Measurements from ENCODE around the gene STAP2.

The STAP2 gene, protein sequence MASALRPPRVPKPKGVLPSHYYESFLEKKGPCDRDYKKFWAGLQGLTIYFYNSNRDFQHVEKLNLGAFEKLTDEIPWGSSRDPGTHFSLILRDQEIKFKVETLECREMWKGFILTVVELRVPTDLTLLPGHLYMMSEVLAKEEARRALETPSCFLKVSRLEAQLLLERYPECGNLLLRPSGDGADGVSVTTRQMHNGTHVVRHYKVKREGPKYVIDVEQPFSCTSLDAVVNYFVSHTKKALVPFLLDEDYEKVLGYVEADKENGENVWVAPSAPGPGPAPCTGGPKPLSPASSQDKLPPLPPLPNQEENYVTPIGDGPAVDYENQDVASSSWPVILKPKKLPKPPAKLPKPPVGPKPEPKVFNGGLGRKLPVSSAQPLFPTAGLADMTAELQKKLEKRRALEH

DNA sequence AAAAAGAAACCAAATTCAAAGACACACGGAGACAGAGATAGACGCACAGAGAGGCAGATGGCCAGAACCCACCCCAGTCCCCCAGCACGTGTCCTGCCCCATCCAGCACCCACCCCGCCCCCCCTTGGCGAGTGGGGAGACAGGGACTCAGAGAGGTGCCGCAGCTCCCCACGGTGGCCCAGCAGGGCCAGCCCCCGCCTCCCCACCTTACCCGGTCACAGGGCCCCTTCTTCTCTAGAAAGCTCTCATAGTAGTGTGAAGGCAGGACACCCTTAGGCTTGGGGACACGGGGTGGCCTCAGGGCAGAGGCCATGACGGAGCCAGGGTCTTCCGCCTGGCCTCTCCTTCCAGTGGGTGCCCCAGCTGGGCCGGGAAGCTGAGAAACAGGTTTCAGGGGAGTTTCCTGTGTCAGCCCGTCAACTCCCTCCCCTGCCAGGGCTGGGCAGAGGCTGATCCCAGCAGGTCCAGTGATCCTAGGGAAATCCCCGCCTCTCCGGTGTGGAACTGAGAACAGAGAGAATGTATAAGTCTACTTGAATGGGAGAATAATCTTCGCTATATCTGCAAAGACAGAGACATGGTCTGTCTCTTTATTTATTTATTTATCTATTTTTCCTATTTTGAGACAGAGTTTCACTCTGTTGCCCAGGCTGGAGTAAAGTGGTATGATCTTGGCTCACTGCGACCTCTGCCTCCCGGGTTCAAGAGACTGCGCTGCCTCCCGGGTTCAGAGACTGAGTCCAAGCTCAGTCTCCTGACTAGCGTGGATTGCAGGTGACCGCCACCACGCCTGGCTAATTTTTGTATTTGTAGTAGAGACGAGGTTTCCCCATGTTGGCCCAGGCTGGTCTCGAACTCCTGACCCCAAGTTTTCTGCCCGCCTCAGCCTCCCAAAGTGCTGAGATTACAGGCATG lies at the start of gene STAP2:
Gene STAP2, minus strand, starts transcription at position 387 of the 915 bp plus-strand sequence. Its CDS starts 74 bp downstream, at position 313.
- DNase-seq, result no peak

DNA sequence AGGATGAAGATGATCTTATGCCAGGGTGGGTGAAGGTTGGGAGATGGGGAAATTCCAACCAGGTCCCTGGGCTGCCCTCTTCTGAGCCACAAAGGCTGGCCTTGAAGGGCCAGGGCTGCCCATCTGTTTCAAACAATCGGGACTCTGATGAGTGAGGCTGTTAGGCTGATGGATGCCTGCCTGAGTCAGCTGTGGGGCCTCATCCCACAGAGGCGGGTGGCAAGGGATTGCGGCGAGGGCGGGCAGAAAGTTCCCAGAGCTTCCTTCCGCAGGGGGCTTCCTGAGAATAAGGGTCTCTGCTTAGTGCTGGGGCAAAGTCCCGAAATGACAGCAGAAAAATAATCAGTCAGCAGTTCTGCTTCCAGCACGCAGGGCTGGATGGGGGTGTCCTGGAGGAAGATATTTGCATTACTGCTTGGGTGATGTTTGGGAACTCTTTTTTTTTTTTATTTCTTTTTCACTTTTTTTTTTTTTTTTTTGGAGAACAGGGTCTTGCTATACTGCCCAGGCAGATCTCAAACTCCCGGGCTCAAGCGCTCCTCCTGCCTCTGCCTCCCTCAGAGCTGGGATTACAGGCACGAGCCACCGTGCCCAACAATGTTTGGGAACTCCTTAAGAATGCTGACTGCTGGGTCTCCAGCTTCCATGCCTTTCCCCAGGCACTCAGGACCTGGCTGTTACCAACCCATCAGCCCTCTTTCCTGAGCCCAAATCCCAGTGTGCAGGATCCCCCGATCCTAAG lies 47.6 kb upstream of the STAP2 start:
- no peak for DNase-seq

DNA sequence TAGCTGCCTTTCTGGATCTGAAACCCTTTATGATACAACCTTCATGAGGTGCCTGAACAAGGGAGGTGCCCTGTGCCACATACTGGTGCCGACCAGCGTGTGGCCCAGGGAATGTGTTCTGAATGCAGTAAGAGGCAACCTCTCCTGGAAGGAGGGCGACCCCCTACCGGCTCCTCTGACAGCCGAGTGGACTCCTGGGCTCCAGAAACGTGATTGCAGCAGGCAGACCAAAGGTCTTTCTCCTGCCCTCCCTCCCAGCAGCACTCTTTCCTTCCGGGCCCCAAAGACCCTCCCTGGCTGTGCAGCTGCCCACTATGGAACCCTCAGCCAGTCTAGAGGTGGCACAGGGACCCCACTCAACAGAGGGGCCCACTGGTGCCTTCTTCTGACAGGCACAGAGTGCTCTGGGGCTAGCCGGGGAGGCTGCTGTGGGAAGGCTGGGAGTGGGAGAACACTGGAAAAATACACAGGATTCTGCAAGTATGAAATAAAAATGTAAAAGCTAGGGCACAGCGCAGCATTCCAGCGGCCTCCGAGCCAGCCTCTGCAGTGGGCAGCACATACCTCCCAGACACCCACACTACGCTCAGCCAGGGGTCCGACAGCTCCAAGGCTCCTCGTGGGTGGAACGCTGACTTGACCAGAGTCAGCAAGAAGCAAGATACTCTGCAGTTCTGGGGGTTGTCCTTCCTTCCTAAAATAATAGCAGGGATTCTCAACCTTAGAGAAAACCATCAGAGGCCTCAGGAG lies 46.8 kb upstream of the STAP2 start:
- no peak for DNase-seq

DNA sequence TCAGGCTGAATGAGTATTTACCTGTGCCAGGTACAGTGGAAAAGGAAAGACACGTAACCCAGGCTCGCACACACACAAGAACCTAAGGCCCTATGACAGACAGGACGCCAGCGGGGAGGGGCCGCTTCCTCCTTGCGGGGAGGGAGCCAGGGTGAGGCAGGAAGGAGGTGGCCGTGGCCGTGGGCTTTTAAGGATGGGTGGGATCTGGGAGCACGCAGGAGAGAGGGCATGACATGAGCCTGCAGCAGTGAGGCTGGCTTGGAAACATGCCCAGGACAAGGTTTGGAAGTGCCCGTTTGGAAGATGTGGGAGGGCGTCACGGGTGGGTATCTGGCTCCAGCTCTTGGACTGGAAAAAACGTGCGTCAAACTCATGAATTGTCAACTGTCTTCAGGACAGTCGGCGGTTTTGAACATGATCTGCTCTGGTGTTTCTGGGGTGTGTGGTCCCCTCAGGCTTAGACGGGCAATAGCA lies 41.7 kb upstream of the STAP2 start:
- no peak for DNase-seq

DNA sequence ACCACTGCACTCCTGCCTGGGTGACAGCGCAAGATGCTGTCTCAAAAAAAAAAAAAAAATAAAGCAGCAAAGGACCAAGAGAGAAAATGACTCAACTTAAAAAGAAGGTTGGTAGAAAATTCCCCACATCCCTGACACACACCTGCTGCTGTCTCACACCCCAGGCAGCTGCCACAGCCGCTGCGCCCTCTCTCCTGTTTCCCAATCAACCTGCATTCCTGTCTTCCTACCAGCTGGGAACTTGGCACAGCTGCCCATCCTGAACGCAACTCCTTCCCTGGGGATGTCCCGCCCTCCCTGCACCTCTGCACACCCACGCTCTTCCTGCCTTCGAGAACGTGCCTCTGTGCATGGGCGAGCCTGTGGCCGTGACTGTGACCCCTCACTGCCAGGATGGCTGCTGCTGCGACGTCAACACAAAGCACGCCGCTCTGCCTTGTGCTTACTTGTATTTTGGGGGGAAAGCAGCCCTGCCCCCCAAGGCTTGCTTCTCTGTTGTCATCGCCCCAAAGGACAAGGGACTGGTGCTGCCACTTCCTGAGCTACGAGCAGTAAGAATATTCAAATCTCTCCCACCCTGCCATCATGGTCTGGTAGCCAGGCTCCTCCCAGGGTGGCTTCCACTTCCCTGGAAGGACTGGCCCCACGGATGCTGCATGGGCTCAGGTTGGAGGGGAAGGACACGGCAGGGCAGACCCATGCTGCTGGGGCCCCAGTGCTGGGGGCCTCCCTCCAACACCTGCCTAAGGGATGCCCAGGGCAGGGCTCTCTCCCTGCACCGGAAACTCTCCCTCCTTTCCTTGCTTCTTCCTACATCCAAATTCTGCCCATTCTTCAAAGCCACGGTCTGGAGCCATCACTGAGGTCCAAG lies 41.0 kb upstream of the STAP2 start:
- no peak for DNase-seq

DNA sequence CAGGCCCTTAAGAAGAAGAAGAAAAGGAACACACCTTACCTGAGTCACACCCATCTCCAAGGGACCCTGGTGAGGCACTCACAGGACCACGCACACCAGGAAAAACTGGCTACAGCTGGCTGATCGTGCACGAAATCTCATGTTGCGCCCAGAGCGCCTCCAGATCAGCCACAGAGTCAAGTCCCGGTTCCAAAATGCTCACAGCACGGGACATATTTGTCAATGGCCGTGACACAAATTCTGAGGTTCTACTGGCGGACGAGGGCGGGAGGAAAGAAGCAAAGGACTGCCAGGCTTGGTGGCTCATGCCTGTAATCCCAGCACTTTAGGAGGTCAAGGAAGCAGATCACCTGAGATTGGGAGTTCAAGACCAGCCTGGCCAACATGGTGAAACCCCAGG lies 40.3 kb upstream of the STAP2 start:
- no peak for DNase-seq

DNA sequence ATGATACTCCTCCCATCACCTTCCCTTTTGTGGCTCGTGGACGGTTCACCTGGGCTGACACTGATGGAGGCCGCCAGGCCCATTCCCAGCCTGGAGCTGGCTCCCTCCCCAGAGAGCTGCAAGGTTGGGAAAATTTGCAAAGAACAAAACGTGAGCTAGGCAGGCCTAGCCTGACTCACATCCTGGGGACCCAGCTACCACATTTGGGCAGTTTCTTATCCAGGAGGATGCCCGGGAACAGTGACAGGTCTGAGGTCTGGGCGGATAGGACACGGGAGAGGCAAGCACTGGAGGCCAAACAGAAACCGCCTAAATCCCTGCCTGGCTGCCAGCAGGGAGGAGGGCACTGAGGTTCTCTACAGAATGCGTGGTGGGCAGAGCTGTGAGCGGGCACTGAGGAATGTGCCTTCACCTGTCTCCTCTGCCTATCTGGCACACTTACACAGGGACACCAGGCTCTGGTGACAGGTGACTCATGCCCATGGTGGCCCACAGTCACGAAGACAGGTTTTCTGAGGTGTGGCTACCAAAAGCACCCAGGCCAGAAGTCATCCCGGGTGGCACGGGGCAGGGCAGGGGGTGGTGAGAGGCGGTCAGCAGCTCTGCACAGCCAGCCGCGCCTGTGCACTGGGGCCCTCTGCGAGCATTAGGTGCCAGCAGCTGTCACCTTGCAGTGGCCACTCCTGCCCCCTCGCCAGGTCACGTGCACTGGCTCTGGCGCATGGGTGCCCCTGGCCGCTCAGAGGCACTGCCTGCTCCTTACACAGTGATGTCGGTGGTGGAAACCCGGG lies 38.6 kb upstream of the STAP2 start:
- DNase-seq, result no peak

DNA sequence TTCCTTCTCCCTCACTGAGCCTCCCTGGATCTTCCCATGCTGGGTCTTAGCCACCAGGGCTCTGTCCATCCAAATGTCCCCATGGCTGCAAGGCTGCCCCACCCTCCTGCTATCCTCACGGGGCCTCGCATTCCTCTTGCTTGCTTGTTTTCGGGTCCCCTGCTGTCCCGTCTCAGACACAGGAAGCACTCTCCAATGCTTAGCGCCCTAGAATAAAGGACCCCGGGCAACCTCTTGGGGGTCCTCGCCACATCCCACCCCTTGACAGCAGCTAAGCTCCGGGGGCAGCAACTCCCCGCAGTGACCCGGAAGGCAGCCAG lies 38.0 kb upstream of the STAP2 start:
- DNase-seq, result no peak

DNA sequence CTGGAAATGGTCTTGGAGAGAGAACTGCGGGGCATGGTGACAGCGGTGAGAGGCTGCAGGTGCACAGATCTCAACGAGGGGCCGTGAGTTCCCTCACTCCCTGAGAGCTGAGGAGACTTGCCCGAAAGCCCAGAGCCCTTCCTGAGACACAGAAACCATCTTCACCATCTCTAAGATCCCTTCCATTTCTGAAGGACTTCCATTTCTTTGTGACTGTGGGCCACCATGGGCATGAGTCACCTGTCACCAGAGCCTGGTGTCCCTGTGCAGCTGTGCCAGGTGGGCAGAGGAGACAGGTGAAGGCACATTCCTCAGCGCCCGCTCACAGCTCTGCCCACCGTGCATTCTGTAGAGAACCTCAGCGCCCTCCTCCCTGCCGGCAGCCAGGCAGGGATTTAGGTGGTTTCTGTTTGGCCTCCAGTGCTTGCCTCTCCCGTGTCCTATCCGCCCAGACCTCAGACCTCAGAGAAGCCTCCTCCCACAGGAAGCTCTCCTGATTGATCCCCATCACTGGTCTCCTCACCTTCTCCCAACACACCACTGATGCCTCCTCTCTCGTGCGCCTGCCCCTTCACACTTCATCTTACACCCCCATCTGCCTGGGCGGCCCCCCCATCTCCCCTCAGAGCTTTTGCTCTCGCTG lies 37.5 kb upstream of the STAP2 start:
- no peak for DNase-seq

DNA sequence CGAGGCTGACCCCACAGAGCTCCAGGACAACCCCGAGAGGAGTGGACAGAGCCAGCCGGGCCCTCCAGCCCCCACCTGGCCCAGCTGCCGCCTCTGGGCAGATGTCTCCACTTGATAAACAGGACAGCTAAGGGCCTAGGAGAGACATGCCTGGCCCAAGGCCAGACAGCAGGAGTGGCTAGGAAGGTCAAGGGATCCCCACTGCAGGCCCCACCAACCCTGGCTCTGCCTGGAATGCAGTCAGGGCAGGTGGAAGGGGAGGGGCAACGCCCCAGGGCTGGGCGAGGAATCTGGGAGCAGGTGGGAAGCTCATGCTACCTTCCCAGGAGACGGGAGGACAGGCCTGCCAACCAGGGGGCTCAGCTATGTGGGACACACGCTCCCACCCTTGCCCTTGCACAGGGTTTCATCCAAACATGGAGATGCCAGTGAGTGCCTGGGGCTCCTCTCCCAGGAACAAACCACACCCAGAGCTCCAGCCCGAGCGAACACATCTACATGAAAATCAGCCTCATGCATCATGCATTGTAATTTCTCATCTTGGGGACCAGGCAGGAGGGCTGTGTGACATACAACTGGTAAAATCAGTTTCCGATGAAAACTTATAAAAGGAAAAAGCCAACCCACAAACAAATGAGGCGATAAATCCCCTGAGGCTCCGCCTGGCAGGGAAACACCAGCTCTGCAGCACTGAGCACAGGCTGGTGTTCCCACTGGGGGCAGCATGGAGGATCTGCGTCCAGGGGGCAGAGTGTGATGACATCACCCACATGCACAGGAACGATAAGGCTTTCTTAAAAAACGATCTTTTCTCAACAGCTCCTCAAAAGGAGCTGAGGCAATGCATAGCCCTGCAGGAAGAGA lies 36.8 kb upstream of the STAP2 start:
- DNase-seq, result no peak

DNA sequence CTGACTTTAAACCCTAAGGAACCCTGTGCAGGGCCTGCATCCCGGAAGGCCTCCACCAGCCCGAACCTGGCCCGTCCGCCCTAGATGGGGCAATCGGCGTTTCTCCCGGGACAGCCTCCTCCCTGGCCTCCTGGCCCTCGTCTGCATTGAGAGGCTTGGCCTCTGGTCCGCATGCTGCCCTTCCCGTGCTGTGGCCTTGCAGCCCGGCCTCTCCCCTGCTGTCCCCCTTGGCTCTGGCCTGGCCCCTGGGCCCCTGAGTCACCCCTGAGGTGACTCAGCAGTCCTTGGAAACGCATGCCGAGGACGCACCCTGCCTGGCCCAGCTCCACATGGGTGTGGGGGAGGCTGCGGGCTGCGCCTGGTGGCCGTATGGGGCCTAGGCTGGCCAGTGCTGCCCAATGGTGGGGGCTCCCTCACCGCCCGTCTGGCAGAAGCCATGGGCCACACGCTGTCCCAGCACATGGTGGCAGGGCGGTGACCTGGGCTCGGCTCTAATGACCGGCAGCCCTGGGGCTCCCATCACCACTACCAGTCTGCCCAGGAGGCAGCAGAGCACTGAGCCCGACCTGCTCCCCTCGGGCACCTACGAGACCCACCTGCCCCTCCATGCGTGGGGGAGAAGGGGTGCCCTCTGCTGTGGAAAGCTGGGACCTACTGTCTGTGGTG lies 36.0 kb upstream of the STAP2 start:
- no peak for DNase-seq

DNA sequence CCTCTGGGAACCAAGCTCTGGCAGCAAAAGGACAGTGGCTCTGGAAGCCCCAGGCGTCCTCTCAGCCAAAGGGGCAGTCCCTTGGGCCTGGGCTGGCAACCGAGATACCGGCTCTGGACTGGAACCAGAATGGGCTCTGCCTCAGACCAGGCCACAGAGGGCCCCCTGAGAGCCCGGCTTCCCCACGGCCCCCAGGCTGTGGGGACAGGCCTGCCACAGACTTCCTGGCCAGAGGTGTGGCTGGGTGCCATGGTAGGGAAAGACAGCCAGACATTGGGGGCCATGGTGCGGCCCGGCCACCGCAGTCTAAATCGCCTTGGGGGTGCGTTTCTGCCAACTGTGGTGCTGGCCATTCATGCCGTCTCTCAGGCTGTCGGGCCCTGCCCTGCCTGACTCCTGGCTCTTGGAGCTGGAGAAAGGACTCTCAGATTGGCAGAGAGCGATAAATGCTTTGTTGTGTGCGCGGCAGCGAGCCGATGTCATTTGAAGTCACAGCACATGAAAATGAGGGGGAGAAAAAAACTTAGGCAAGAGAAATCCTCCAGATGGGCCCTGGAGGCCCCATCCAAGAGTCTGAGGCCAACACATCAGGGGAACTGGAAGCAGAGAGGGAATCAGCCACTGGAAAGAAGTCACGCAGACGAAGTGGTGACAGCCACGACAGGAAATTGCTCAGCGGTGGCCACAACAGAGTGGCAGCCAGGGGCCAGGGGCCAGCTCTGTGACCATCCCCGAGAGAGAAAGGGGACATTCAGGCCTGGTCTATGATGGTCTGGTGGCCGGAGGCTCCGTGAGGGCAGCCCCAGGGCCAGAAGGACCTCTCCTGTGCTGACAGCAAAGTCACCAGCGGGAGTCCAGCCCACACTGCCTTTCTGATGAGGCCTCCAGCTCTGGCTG lies 35.2 kb upstream of the STAP2 start:
- DNase-seq, result no peak

DNA sequence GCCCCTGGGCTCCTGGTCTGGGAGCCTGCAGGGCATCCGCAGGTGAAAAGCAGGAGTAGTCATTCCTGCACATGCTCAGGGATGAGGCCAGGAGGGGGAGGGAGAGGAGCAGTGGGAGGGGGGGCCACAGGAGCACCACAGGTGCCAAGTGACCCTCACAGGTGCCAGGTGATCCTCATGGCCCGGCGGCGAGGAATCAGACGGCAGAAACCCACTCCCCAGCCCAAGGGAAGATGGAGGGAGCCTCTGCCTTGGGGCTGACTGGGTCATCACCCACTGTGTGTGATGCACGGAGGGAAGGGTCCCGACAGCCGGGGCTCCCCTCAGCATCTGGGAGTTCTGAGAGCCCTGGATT lies 34.4 kb upstream of the STAP2 start:
- no peak for DNase-seq

DNA sequence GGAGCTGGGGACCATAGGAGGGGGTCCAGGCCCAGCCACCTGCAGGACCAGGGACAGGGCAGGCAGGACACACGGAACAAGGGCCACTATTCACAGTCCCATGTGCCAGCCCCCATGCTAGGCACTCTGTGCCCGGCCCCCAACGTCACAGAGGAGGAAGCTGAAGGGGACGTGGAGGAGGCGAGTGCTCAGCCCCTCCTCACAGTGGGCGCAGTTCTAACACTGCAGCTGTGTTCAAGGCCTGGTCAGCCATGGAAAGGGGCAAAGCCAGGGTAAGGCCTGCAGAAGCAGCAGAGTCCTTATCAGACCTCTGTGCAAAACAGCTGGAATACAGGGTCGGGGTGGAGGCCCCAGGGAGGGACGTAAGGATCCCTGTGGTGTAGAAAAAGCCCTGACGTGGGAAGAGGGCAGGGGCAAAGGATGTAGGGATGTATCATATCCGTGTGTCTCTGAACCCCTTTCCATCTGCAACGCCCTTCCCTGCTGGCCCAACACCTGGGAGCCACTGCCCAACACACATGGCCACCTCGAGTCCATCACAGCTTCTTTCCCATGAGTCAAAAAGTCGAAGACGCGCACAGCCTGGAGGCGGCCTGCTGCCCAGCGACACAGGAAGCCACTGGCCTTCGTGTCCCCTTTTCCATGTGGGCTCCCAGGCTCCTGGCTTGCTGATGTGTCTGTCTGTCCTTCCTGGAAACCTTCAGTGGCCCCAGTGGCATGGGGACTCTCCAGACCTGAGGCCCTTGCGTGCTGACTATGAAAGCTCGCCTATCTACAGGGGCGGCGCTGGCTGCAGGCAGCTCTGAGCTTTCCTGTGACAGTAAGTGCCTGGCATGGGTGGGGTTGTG lies 33.8 kb upstream of the STAP2 start:
- no peak for DNase-seq

DNA sequence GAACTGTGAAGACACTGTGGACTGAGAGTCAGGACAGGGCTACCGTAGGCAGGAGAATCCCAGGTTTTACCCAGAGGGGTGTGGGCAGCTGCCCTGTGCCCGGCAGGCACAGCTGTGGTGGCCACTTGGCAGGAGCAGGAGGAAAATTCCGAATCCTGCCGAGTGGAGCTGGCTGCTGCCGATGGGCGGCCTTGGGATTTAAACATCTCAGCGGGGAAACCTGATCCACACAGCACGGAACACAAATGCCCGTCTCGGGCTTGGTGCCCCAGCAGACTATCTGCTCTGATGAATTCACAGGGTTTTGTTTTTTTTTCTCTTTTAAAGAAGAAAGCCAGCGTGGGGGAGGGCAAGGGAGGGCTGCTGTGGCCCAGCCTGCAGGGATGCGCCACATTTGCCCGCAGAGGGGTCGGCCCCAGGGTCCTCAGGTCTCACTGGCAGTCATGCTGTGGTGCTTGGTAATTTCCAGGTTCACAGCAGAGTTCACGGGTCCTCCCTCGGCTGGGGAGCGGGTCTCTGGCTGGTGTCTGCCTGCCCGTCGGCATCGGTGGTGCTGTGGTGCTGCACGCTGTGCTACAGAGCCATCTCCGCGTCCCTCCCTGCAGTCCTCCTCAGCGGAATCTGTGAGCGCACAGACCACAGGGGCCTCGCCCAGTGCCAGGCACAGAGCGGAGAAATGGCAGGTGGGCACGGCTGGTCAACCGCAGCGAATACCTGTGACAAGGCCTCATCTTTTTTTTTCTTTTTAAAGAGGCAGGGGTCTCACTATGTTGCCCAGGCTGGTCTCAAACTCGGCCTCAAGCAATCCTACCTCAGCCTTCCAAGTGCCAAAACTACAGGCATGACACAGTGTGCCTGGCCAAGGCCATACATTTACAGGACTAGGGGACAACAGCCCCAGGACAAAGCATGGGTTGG lies 32.9 kb upstream of the STAP2 start:
- no peak for DNase-seq

Measured in 8988T (cell line).